Measurements from ENCODE around the gene FAM174B.

GRCh38 chr15:92625251-92625980 is 30.2 kb downstream of the FAM174B start:
- TF ChIP-seq ZBTB33 (IDR thresholded peaks at IDR 0.05) (no peak), REST (IDR thresholded peaks at IDR 0.05) (no peak), CTCF (IDR thresholded peaks at IDR 0.05; ENCODE audit: low read depth, low read length, missing input control) (no peak), SP1 (IDR thresholded peaks at IDR 0.05) (no peak), TAF1 (conservative IDR thresholded peaks at IDR 0.05) (no peak), JUND (IDR thresholded peaks at IDR 0.05) (no peak), YY1 (IDR thresholded peaks at IDR 0.05) (no peak), GABPA (IDR thresholded peaks at IDR 0.05 in 1 of 2, conservative IDR thresholded peaks at IDR 0.05 in 1 of 2) (no peak), RAD21 (IDR thresholded peaks at IDR 0.05) (peak in 1 of 2 donors; percentile 19), RXRA (IDR thresholded peaks at IDR 0.05) (no peak), MAX (IDR thresholded peaks at IDR 0.05) (no peak), ATF3 (IDR thresholded peaks at IDR 0.05) (no peak), NR2F2 (IDR thresholded peaks at IDR 0.05) (no peak)

All from liver (tissue), 3 donors.